BE2C (cell line): ENCODE data around the gene PRR5.

Source experiments
- DNase-seq: peaks from one replicate; pipeline ENCODE4 v3.0.0-alpha.2; 2020
- H3K27me3 ChIP-seq: fragments of 250-450 bp; sonication (Bioruptor Pico); 2 replicates; pipeline ENCODE4 v1.5.1; 2020; ENCODE audit warnings: mild to moderate bottlenecking
- H3K36me3 ChIP-seq: fragments of 250-450 bp; sonication (Bioruptor Pico); 2 replicates; pipeline ENCODE4 v1.5.1; 2020; ENCODE audit warnings: mild to moderate bottlenecking
- H3K4me1 ChIP-seq: fragments of 250-450 bp; sonication (Bioruptor Pico); 2 replicates; pipeline ENCODE4 v1.5.1; 2020
- H3K4me3 ChIP-seq: 2 replicates; pipeline ENCODE4 v1.5.1; 2011; ENCODE audit warnings: low read depth, low read length
- H3K9me3 ChIP-seq: fragments of 250-450 bp; sonication (Bioruptor Pico); 2 replicates; pipeline ENCODE4 v1.5.1; 2020
- TF ChIP-seq, protein P1 (sequence below): IDR thresholded peaks from 2 replicates; pipeline ENCODE4 v1.5.1; 2012; ENCODE audit warnings: mild to moderate bottlenecking, low read depth, low read length

Gene PRR5

DNA sequence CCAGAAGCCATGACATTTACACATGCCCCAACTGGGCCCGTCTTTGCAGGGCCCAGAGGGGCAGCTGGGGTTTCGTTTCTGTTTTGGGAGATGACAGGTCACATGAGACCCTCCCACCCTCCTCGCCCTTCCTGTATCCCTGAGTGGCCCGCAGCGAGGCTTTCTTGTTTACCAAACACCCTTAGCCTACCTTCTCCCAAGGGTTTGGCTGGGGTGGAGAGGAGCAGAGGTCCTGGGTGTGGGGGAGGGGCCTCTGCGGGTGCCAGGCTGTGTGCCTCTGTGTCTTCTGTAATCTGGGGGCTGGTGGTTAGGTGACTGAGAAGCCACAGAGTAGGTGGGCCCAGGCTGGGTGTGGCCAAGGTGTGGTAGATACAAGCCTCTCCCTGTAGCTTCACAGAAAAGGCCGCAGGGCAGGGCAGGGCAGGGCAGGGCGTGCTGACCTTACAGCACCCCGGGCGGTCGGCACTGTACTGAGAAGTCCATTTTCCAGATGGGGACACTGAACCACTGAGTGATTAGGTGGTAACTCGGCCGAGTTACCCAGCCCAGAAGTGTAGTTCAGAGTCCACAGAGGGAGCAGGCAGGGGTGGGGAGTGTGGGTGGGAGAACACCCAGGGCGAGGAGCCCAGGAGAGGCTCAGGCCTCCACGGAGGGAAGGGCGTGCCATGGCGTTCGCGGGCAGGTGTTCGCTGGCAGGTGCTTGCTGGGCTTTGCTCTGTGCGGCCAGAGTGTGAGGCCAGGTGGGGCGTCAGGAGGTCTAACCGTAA, 8.7 kb downstream of the PRR5 start:
- Histone ChIP-seq H3K4me3 (no peak overlapping the region), H3K27me3 (no peaks in the 10 kb centered on the region), H3K4me1 (no peaks in the 10 kb centered on the region; the same call in 1 of the 2 replicates), H3K9me3 (no peaks in the 10 kb centered on the region), H3K36me3 (no peaks in the 10 kb centered on the region)
- DNase-seq, result peak; percentile 9
- TF ChIP-seq, protein P1, sequence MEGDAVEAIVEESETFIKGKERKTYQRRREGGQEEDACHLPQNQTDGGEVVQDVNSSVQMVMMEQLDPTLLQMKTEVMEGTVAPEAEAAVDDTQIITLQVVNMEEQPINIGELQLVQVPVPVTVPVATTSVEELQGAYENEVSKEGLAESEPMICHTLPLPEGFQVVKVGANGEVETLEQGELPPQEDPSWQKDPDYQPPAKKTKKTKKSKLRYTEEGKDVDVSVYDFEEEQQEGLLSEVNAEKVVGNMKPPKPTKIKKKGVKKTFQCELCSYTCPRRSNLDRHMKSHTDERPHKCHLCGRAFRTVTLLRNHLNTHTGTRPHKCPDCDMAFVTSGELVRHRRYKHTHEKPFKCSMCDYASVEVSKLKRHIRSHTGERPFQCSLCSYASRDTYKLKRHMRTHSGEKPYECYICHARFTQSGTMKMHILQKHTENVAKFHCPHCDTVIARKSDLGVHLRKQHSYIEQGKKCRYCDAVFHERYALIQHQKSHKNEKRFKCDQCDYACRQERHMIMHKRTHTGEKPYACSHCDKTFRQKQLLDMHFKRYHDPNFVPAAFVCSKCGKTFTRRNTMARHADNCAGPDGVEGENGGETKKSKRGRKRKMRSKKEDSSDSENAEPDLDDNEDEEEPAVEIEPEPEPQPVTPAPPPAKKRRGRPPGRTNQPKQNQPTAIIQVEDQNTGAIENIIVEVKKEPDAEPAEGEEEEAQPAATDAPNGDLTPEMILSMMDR, result no peak

DNA sequence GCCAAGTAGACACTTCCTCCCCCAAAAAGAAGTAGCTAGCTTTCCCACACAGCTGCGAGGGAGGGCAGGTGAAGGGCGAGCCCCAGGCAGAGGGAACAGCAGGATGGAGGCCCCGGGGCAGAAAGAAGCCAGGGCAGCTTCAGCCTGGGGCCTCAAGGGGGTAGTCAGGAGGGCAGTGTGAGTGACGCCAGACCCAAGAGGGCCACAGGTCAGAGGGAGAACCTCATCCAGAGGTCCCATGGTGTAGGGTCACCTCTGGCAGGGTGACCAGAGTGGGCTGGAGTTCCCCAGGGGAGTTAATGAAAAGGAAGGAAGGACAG, 9.2 kb downstream of the PRR5 start:
- no peaks in the 10 kb centered on the region for H3K36me3 ChIP-seq
- DNase-seq, result no peak
- no peak overlapping the region for H3K4me3 ChIP-seq

DNA sequence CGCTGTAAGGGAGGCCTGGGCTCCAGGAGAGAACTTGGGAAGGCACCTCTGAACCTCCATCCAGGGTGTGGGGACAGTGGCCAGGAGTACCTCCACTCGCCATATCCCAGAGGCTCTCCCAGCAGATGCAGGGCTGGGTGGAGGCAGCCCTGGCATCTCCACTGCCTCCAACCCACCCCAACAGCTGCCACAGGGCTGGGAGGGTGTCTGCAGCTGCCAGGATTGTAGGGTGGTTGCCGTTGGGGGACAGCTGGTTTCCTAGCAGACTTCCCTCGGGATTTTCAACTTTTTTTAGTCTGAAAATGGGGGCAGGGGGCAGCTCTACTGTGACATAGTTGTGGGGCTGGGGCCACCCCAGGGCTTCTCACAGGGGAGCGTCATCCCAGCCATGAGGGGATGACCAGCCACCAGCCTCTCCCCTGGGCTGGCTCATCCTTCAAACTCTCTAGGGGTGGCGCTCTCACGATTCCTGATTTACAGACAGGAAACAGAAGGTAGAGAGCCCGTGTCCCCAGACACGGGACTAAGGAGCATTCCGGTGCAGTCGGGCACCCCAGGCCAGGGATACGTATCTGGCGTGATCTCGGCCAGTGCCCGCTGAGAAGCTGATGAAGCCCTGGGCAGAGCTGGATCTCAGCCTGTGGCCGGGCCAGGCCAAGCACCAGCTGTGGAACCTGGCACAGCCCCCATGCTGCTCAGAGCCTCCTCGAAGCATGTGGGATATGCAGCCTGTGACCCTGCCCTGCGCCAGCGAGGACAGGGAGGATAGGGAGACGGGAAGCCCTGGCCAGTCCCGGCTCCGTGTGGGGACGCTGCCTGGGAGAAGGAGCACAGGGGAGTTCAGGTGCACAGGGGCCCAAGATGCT, 9.9 kb downstream of the PRR5 start:
- Histone ChIP-seq H3K9me3 (no peaks in the 10 kb centered on the region), H3K27me3 (no peaks in the 10 kb centered on the region), H3K4me3 (no peak overlapping the region), H3K4me1 (no peaks in the 10 kb centered on the region; the same call in 1 of the 2 replicates), H3K36me3 (no peaks in the 10 kb centered on the region)
- DNase-seq, result peak; percentile 13
- TF ChIP-seq, protein P1, result no peak

More for the DNA sequence above, 9.2 kb downstream of the PRR5 start:
- Histone ChIP-seq H3K9me3 (no peaks in the 10 kb centered on the region), H3K27me3 (no peaks in the 10 kb centered on the region), H3K4me1 (no peaks in the 10 kb centered on the region; the same call in 1 of the 2 replicates)
- TF ChIP-seq, protein P1, result no peak

DNA sequence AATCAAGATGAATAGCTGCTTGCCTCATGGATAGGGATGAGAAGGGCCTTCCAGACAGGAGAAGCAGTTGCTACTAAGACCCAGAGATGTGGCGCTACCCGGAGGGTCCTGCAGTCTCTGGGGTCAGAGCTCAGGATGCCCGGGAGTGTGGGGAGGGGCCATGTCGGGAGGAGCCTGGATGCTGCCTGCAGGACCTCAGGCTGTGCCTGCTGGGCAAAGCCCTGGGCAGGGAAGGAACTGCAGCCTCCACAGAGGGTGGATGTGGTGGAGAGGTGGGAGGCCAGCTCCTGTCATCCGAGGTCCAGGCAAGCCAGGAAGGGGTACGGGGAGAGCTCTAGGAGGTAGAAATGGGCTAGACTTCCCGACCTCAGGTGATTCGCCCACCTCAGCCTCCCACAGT, 11.0 kb downstream of the PRR5 start:
- Histone ChIP-seq H3K36me3 (no peaks in the 10 kb centered on the region), H3K4me3 (no peak overlapping the region), H3K4me1 (no peaks in the 10 kb centered on the region; the same call in 1 of the 2 replicates), H3K27me3 (no peaks in the 10 kb centered on the region), H3K9me3 (no peaks in the 10 kb centered on the region)
- TF ChIP-seq, protein P1, result no peak
- DNase-seq, result no peak

DNA sequence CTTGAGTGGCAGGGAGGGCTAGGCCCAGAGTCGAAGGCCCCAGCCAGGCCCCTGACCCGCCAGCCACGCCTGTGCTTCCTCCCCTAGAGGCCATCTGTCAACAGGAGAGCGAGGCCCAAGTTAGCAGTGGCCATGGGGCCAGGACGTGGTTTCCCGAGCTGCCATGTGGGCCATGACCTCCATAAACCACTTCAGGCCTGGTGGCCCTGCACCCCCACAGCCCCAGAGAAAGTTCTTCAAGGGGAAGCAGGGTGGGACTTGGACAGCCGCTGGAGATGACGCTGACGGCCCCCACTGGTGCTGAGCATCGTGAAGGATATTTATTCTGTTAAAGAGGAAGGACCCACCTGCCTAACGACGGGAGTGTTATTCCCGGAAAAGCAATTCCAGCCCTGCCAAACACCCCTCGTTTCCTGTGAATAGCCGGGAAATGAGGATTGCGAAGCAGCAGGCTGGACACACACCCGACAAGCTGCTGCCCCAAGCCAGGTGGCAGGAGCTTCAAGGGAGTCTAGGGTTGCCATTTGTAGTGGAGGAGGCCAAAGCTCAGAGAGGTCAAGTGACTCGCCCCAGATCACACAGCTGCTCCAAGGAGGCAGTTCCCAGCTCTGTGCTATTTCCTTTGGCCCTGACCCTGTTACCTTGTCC, 12.8 kb downstream of the PRR5 start:
- H3K27me3 ChIP-seq, result no peaks in the 10 kb centered on the region
- H3K4me1 ChIP-seq, result no peaks in the 10 kb centered on the region; the same call in 1 of the 2 replicates
- TF ChIP-seq, protein P1, result no peak
- no peak for DNase-seq
- H3K4me3 ChIP-seq, result no peak overlapping the region
- no peaks in the 10 kb centered on the region for H3K36me3 ChIP-seq
- H3K9me3 ChIP-seq, result no peaks in the 10 kb centered on the region
